Measurements from ENCODE around the gene FEM1A.
"Not testable (repeated sequence)": the region's sequence is repeated elsewhere in the genome, so short reads cannot be mapped to it uniquely, and the experiment has no call there.

GRCh38 chr19:4845975-4846374, 54.4 kb downstream of the FEM1A start:
- TF ChIP-seq CTCF (IDR thresholded peaks at IDR 0.05); POLR2A (IDR thresholded peaks at IDR 0.05); POLR2AphosphoS5 (IDR thresholded peaks at IDR 0.05; ENCODE audit: insufficient read depth in 1 of 2, low read depth in 1 of 2): not testable (repeated sequence)
